ENCODE results near the gene ZNF207. TPM values are rescaled to one million over a fixed set of nuclear protein-coding genes. Genes with fewer than 3 reads are reported as not detected.

ZNF207 gene
- polyA plus RNA-seq, 2 of the 4 experiments (the other 2 are of a cell fraction), result 208 to 292 TPM

- TF ChIP-seq ZNF302 (CRISPR knock-in tag; IDR thresholded peaks at IDR 0.05) (no peak), MAX (IDR thresholded peaks at IDR 0.05) (no peak), HEYL (CRISPR knock-in tag; IDR thresholded peaks at IDR 0.05) (no peak), CTCF (IDR thresholded peaks at IDR 0.05) (no peak), FOXS1 (CRISPR knock-in tag; IDR thresholded peaks at IDR 0.05) (no peak), ESRRA (IDR thresholded peaks at IDR 0.05; ENCODE audit: borderline replicate concordance, low read length) (no peak), NFE2L2 (conservative IDR thresholded peaks at IDR 0.05; ENCODE audit: low read length) (no peak), NR3C1 (IDR thresholded peaks at IDR 0.05) (no peak), FOSB (CRISPR knock-in tag; IDR thresholded peaks at IDR 0.05) (no peak), NPAS2 (CRISPR knock-in tag; IDR thresholded peaks at IDR 0.05; ENCODE audit: borderline replicate concordance) (no peak), CBX8 (IDR thresholded peaks at IDR 0.05) (no peak)
- peak; percentile 13 for FAIRE-seq
- Histone ChIP-seq H3K4me3 (no peak overlapping the region), H3K4me1 (peaks cover 1% of the 10 kb centered on the region; the same call in 1 of the 3 replicates), H3K27ac (no peak overlapping the region), H3K9me3 (no peaks in the 10 kb centered on the region), H3K4me2 (no peak overlapping the region)
- no peak for DNase-seq (ENCODE audit: low read depth in 1 of 2, low spot score in 1 of 2)
- POLR2A ChIA-PET, result no interaction called here
- WGBS (ENCODE audit: missing lambda C conversion rate), result 75% methylated on average over 4 of the region's 4 CpGs
- ATAC-seq, result peak; percentile 34 to 39; a peak in 3 of 6 replicates
- CTCF ChIA-PET, result interaction anchor here (1.2 to 3.9 kb wide), 4 partner anchors 10 to 83 kb away, joined by 3 to 40 read pairs (median 5); no protein-coding TSS in a partner anchor
These were observed 14.3 kb upstream of the ZNF207 start for GRCh38 chr17:32335687-32336086.

GRCh38 chr17:32341141-32341856 lies 8.7 kb upstream of the ZNF207 start:
- H3K4me1 ChIP-seq, result peaks cover 10% of the 10 kb centered on the region; the same call in 1 of the 3 replicates
- DNase-seq (ENCODE audit: low read depth in 1 of 2, low spot score in 1 of 2) (peak in 1 of 2 experiments; percentile 70), ATAC-seq (peak; percentile 49 to 64), FAIRE-seq (peak; percentile 76)
- peak overlapping the region; percentile 94 for H3K4me2 ChIP-seq
- H3K27ac ChIP-seq, result peak overlapping the region; percentile 83 to 96
- ChIA-PET POLR2A (interaction anchor here (0.6 to 1.2 kb wide), 3 partner anchors 9 to 103 kb away, joined by 5 to 7 read pairs (median 5); partner anchors contain the start of genes PSMD11 and ZNF207), CTCF (interaction anchor here (0.6 to 3.0 kb wide), 6 partner anchors 11 to 103 kb away, joined by 3 to 13 read pairs (median 3); partner anchors contain the start of gene PSMD11)
- 6% methylated on average over 13 of the region's 13 CpGs for WGBS (ENCODE audit: missing lambda C conversion rate)
- peak overlapping the region; percentile 69 for H3K4me3 ChIP-seq
- TF ChIP-seq, protein P1, sequence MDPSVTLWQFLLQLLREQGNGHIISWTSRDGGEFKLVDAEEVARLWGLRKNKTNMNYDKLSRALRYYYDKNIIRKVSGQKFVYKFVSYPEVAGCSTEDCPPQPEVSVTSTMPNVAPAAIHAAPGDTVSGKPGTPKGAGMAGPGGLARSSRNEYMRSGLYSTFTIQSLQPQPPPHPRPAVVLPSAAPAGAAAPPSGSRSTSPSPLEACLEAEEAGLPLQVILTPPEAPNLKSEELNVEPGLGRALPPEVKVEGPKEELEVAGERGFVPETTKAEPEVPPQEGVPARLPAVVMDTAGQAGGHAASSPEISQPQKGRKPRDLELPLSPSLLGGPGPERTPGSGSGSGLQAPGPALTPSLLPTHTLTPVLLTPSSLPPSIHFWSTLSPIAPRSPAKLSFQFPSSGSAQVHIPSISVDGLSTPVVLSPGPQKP (IDR thresholded peaks at IDR 0.05; ENCODE audit: low read depth, low read length), result no peak
- TF ChIP-seq ZSCAN20 (CRISPR knock-in tag; IDR thresholded peaks at IDR 0.05) (no peak), RAD21 (conservative IDR thresholded peaks at IDR 0.05 in 1 of 2, IDR thresholded peaks at IDR 0.05 in 1 of 2) (0 out of 5 replicates have a peak, but pooled peaks of 1 of the 2 experiments have one; percentile 14), POLR2A (IDR thresholded peaks at IDR 0.05; ENCODE audit: low read length) (no peak), CTCF (IDR thresholded peaks at IDR 0.05) (0 out of 3 replicates have a peak, but pooled peaks have one; percentile 27), NFE2L2 (conservative IDR thresholded peaks at IDR 0.05; ENCODE audit: low read length) (no peak), JUN (IDR thresholded peaks at IDR 0.05) (no peak), HEYL (CRISPR knock-in tag; IDR thresholded peaks at IDR 0.05) (no peak), FOSB (CRISPR knock-in tag; IDR thresholded peaks at IDR 0.05) (no peak), SMC3 (IDR thresholded peaks at IDR 0.05) (no peak), MAZ (IDR thresholded peaks at IDR 0.05; ENCODE audit: borderline replicate concordance, low read depth, low read length) (no peak), RFX5 (IDR thresholded peaks at IDR 0.05) (no peak), NR3C1 (IDR thresholded peaks at IDR 0.05) (no peak), HDAC2 (IDR thresholded peaks at IDR 0.05) (0 out of 2 replicates have a peak, but pooled peaks have one; percentile 43), HOXB5 (CRISPR knock-in tag; IDR thresholded peaks at IDR 0.05) (no peak), ZNF302 (CRISPR knock-in tag; IDR thresholded peaks at IDR 0.05) (no peak), USF2 (IDR thresholded peaks at IDR 0.05) (no peak), MYC (IDR thresholded peaks at IDR 0.05; ENCODE audit: borderline replicate concordance, low read length) (no peak), JUNB (IDR thresholded peaks at IDR 0.05) (no peak), GATA3 (IDR thresholded peaks at IDR 0.05; ENCODE audit: borderline replicate concordance) (no peak), FOXS1 (CRISPR knock-in tag; IDR thresholded peaks at IDR 0.05) (no peak), RNF2 (IDR thresholded peaks at IDR 0.05; ENCODE audit: borderline replicate concordance, low read depth) (no peak), CHD2 (IDR thresholded peaks at IDR 0.05; ENCODE audit: low read length, partially characterized antibody) (no peak), ESRRA (IDR thresholded peaks at IDR 0.05; ENCODE audit: borderline replicate concordance, low read length) (no peak)
- no peaks in the 10 kb centered on the region for H3K9me3 ChIP-seq
